OCI-LY1 (cell line): ENCODE measurements around the gene LCMT1.

ENCODE experiments used
- H2AFZ ChIP-seq: fragments of 200-600 bp; sonication (generic), shearing (Covaris generic); 2 replicates; pipeline ENCODE4 v1.6.0; 2014; ENCODE audit warnings: antibody characterized with exemption, mild to moderate bottlenecking, low read length
- H3F3A ChIP-seq: fragments of 200-600 bp; sonication (generic), shearing (Covaris generic); 2 replicates; pipeline ENCODE4 v1.6.0; 2014; ENCODE audit warnings: mild to moderate bottlenecking, antibody characterized with exemption, low read length, moderate library complexity; ENCODE audit not compliant: insufficient read depth
- H3K27ac ChIP-seq: fragments of 200-600 bp; sonication (generic); 2 replicates; pipeline ENCODE4 v1.5.1; 2014; ENCODE audit warnings: low read length, mixed run types, mild to moderate bottlenecking, low read depth; ENCODE audit not compliant: poor library complexity, severe bottlenecking
- H3K27me3 ChIP-seq: fragments of 200-600 bp; sonication (generic); 2 replicates; pipeline ENCODE4 v1.6.0; 2014; ENCODE audit warnings: antibody characterized with exemption, mild to moderate bottlenecking, low read length, moderate library complexity; ENCODE audit not compliant: insufficient read depth
- H3K36me3 ChIP-seq: fragments of 200-600 bp; sonication (generic); 2 replicates; pipeline ENCODE4 v1.6.1; 2014; ENCODE audit warnings: mild to moderate bottlenecking, antibody characterized with exemption, low read length, moderate library complexity, mixed read lengths; ENCODE audit not compliant: insufficient read depth
- H3K4me1 ChIP-seq: fragments of 200-600 bp; sonication (generic); 2 replicates; pipeline ENCODE4 v1.5.1; 2014; ENCODE audit warnings: mild to moderate bottlenecking, low read length, moderate library complexity; ENCODE audit not compliant: insufficient read depth, severe bottlenecking
- H3K4me2 ChIP-seq: fragments of 200-600 bp; sonication (generic), shearing (Covaris generic); 2 replicates; pipeline ENCODE4 v1.6.1; 2014; ENCODE audit warnings: low read length
- H3K4me3 ChIP-seq: fragments of 200-600 bp; sonication (generic); 2 replicates; pipeline ENCODE4 v1.5.1; 2014; ENCODE audit warnings: low read length, low read depth, mild to moderate bottlenecking, mixed read lengths; ENCODE audit not compliant: poor library complexity, severe bottlenecking
- H3K79me2 ChIP-seq: fragments of 200-600 bp; shearing (Covaris generic); 2 replicates; pipeline ENCODE4 v1.6.1; 2016; ENCODE audit warnings: mixed run types, low read length, mixed read lengths; ENCODE audit not compliant: insufficient read depth
- H3K9ac ChIP-seq: fragments of 200-600 bp; sonication (generic), shearing (Covaris generic); 2 replicates; pipeline ENCODE4 v1.6.1; 2014; ENCODE audit warnings: mild to moderate bottlenecking, low read length, mixed read lengths
- H3K9me2 ChIP-seq: fragments of 200-600 bp; sonication (generic), shearing (Covaris generic); 2 replicates; pipeline ENCODE4 v1.6.1; 2014; ENCODE audit warnings: low read depth, mild to moderate bottlenecking, low read length, mixed read lengths
- H3K9me3 ChIP-seq: fragments of 200-600 bp; shearing (Covaris generic); 2 replicates; pipeline ENCODE4 v1.6.1; 2014; ENCODE audit warnings: low read length, mixed read lengths
- H4K20me1 ChIP-seq: fragments of 200-600 bp; sonication (generic), shearing (Covaris generic); 2 replicates; pipeline ENCODE4 v1.6.0; 2016; ENCODE audit warnings: mild to moderate bottlenecking, low read length; ENCODE audit not compliant: insufficient read depth
- EZH2 ChIP-seq: fragments of 200-600 bp; sonication (generic), shearing (Covaris generic); IDR thresholded peaks from 2 replicates; pipeline ENCODE4 v1.8.0; 2017; ENCODE audit warnings: borderline replicate concordance, mixed run types, mild to moderate bottlenecking, antibody characterized with exemption, low read length, moderate library complexity, mixed read lengths
- TF ChIP-seq, protein P1 (sequence below): fragments of 200-600 bp; sonication (generic), shearing (Covaris generic); IDR thresholded peaks from 2 replicates; pipeline ENCODE4 v1.5.1; 2017; ENCODE audit warnings: mild to moderate bottlenecking, antibody characterized with exemption, low read length, moderate library complexity, mixed read lengths

The LCMT1 gene

GRCh38 chr16:25107466-25107792 lies 4.1 kb upstream of the LCMT1 start:
- Histone ChIP-seq H2AFZ (no peak overlapping the region), H3K36me3 (no peaks in the 10 kb centered on the region), H3K79me2 (no peaks in the 10 kb centered on the region; the same call in 1 of the 2 replicates), H4K20me1 (no peaks in the 10 kb centered on the region), H3K9me2 (no peaks in the 10 kb centered on the region), H3F3A (no peaks in the 10 kb centered on the region), H3K27ac (peak overlapping the region; percentile 58), H3K9ac (peak overlapping the region; percentile 69), H3K4me3 (peak overlapping the region; percentile 68), H3K9me3 (no peaks in the 10 kb centered on the region), H3K27me3 (no peaks in the 10 kb centered on the region), H3K4me1 (peaks cover 43% of the 10 kb centered on the region), H3K4me2 (peak overlapping the region; percentile 86)
- no peak for TF ChIP-seq EZH2
- TF ChIP-seq, protein P1, sequence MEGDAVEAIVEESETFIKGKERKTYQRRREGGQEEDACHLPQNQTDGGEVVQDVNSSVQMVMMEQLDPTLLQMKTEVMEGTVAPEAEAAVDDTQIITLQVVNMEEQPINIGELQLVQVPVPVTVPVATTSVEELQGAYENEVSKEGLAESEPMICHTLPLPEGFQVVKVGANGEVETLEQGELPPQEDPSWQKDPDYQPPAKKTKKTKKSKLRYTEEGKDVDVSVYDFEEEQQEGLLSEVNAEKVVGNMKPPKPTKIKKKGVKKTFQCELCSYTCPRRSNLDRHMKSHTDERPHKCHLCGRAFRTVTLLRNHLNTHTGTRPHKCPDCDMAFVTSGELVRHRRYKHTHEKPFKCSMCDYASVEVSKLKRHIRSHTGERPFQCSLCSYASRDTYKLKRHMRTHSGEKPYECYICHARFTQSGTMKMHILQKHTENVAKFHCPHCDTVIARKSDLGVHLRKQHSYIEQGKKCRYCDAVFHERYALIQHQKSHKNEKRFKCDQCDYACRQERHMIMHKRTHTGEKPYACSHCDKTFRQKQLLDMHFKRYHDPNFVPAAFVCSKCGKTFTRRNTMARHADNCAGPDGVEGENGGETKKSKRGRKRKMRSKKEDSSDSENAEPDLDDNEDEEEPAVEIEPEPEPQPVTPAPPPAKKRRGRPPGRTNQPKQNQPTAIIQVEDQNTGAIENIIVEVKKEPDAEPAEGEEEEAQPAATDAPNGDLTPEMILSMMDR: no peak

- H3K9me2 ChIP-seq: no peaks in the 10 kb centered on the region
- peak overlapping the region; percentile 86 for H3K4me2 ChIP-seq
- no peak overlapping the region for H2AFZ ChIP-seq
- peak overlapping the region; percentile 58 for H3K27ac ChIP-seq
- peaks cover 49% of the 10 kb centered on the region for H3K4me1 ChIP-seq
- no peaks in the 10 kb centered on the region for H3F3A ChIP-seq
- no peaks in the 10 kb centered on the region for H3K27me3 ChIP-seq
- peaks cover 2% of the 10 kb centered on the region; the same call in 1 of the 2 replicates for H3K79me2 ChIP-seq
- H3K36me3 ChIP-seq: no peaks in the 10 kb centered on the region
- peak overlapping the region; percentile 68 for H3K4me3 ChIP-seq
- no peaks in the 10 kb centered on the region for H4K20me1 ChIP-seq
- TF ChIP-seq, protein P1: peak; percentile 77
- no peak for TF ChIP-seq EZH2
- H3K9ac ChIP-seq: peak overlapping the region; percentile 69; the same call in 1 of the 2 replicates
- H3K9me3 ChIP-seq: no peaks in the 10 kb centered on the region
These were observed 3.5 kb upstream of the LCMT1 start for GRCh38 chr16:25108054-25108453.

- Histone ChIP-seq H3K4me1 (peaks cover 54% of the 10 kb centered on the region), H3K27ac (peak overlapping the region; percentile 70), H3K9me2 (no peaks in the 10 kb centered on the region), H3F3A (no peaks in the 10 kb centered on the region), H3K27me3 (no peaks in the 10 kb centered on the region), H2AFZ (no peak overlapping the region), H4K20me1 (no peaks in the 10 kb centered on the region), H3K9me3 (no peaks in the 10 kb centered on the region), H3K9ac (0 out of 2 replicates have a peak overlapping the region, but pooled peaks have one; percentile 65), H3K4me2 (peak overlapping the region; percentile 89), H3K36me3 (no peaks in the 10 kb centered on the region), H3K4me3 (peak overlapping the region; percentile 77), H3K79me2 (peaks cover 6% of the 10 kb centered on the region; the same call in 1 of the 2 replicates)
- TF ChIP-seq EZH2: no peak
- TF ChIP-seq, protein P1: no peak
These were observed 1.9 kb upstream of the LCMT1 start for GRCh38 chr16:25109643-25110042.
